NCI-H2107 (cell line): ENCODE data around the gene YTHDC2.
"Not testable (repeated sequence)": the region's sequence is repeated elsewhere in the genome, so short reads cannot be mapped to it uniquely, and the experiment has no call there.

Experiments
- DNase-seq: peaks from one replicate; lab custom pipeline; 2025; lab: John Stamatoyannopoulos, UW

The YTHDC2 gene

DNA sequence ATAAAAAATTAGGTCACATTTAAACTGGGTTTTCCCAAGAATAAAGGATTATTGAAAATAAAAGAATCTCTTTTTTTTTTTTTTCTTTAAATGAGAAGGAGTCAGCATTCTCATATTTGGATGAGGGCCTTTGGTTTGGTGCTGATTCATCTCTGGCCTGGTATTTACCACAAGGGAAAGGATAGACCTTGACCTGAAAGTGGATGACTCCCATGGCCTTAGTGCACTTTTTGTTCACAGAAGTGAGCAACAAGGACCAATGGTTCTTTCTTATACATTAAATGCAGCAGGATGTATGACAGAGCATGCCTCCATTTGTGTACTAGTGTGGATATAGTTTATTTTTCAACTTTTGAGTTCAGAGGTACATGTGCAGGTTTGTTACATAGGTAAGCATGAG lies 6.9 kb downstream of the YTHDC2 start:
- no peak for DNase-seq

DNA sequence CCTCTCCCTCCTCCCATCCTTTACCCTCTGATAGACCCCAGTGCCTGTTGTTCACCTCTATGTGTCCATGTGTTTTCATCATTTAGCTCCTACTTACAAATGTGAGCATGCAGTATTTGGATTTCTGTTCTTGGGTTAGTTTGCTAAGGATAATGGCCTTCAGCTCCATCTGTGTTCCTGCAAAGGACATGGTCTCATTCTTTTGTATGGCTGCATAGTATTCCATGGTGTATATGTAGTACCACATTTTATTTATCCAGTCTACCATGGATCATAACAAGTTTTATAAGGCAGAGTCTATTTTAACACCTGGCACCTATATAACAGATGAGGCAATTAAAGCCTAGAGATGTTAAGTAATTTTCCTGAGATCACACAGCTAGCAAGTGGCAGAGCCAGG lies 7.4 kb downstream of the YTHDC2 start:
- no peak for DNase-seq

DNA sequence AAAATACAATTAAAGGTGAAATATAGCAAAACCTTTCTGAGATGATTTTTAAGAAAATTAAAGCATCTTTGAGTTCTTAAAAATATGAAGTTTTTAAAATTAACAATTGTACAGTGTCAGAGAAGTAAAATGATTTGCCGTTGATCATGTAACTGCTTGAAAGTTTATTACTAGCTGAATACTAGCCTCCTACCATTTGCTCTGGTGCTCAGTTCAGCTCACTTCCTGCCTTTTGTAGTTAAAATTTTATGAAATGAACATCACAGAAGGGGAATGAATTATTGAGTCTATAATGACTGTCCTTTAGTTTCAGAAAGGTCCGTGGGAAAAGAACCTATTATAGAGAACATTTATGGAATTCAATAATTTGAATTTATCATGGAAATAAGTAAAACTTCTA lies 9.7 kb downstream of the YTHDC2 start:
- no peak for DNase-seq

DNA sequence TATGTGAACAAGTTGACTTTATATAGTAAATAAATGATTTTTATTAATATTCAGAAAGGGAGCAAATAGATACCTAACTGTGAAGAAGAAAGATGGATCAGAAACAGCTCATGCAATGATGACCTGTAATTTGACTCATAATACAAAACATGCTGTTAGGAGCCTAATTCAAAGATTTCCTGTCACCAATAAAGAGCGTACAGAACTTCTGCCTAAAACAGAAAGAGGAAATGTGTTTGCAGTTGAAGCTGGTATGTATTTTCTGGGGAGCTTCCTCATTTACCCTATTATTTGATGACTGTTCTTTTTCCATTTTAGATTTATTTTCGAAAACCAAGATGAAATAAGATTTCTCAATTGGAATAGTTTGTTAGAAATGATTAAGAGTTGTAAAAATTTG lies 11.4 kb downstream of the YTHDC2 start:
- no peak for DNase-seq

DNA sequence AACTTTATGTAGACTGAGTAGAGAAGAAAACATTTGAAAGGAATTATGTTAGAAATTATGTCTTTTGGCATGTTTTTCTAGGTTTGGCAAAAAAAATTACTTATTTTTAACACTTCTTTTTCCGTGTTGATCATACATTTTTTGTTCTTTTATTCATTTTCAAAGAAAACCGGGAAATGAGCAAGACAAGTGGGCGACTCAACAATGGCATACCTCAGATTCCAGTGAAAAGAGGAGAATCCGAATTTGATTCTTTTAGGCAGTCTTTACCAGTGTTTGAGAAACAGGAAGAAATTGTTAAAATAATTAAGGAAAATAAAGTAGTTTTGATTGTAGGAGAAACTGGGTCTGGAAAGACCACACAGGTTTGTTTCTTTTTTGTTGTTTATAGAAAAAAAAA lies 12.9 kb downstream of the YTHDC2 start:
- no peak for DNase-seq

DNA sequence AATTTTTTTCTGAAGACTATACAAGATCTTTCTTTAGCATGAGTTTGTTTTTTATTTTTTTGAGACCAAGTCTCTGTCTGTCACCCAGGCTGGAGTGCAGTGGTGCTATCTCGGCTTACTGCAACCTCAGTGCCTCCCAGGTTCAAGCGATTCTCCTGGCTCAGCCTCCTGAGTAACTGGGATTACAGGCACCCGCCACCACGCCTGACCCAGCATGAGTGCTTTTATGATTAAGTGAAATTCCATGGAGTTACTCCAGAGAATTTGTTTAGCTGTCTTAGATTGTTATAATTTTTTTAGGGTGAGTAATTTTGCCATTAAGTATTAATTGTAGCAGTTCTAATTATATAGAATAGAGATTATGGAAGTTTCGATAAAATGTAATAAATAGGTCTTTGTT lies 14.3 kb downstream of the YTHDC2 start:
- DNase-seq: no peak

DNA sequence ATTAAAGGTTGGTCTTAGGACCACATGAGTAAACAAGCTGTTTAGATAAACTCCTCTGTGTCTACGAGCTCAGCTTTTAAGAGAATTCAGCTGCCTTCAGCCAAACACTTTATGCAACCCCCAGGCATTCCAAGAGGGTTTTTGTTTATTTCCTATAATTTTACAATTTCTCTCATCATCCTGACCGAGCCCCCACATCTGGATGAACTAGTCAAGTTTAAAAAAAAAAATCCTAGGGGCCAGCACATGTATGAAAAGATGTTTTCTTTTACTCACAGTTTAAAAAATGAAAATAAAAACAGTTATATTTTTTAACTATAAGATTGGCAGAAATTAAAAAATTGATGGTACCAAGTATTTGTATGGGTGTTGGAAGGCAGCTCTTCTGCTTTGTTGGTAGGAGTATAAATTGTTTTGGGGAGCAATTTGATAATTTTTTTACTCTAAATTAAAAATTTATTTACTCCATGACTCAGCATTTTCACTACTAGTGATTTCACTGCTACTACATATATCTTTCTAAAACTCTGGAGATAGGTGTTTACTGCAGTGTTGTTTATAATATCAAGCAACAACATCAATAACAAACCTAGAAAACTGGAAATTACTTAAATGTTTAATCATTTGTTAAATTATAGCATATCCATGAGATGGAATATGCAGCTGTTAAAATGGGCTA lies 18.1 kb downstream of the YTHDC2 start:
- no peak for DNase-seq

DNA sequence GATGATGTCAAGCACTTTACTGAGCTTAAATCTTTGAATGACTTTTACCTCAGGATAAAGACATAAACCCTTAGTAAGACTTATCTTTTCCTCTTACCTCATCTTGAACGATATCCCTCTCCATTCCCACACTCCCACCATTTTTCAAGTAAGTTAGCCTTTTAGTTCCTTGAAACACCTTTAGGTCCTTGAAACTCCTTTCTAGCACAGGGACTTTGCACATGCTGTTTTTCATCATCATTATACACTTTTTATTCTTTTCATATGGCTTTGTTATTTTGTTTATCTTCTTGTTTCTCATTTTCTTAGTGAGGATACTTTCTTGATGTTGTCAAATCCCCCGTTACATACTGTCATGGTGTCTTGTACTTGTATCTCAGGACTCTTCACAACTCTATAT lies 24.8 kb downstream of the YTHDC2 start:
- no peak for DNase-seq

DNA sequence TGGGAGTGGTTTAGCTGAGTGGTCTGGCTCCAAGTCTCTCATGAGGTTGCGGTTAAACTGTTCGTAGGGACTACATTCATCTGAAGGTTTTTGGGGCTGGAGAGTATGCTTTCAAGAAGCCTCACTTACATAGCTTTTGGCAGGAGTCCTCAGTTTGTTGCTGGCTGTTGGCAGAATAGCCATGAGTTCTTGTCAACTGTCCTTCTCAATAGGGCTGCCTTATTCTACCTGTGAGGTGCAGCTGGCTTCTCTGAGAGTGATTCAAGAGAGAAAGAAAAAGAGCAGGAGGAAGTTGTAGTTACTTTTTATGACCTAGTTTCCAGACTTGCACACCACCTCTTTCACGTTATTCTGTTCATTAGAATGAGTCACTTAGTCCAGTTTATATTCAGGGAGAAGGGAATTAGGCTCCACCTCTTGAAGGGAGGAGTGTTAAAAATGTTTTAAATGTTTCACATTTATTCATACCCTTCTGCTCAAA lies 33.2 kb downstream of the YTHDC2 start:
- no peak for DNase-seq

DNA sequence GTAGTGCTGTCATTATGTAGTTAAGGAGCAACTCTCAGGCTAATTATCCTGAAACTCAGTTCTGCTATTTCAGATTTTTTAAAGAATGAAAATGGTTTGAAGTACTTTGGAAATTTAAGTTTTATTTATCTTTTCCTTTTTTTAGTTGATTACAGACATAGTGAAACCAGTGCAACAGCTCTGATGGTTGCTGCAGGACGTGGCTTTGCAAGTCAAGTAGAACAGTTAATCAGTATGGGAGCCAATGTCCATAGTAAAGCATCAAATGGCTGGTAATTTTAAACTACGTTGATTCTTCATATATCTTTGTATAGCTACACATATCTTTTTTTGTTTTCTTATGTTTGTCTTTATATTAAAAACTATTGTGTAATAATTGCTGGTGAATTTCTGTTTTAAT lies 34.9 kb downstream of the YTHDC2 start:
- no peak for DNase-seq

DNA sequence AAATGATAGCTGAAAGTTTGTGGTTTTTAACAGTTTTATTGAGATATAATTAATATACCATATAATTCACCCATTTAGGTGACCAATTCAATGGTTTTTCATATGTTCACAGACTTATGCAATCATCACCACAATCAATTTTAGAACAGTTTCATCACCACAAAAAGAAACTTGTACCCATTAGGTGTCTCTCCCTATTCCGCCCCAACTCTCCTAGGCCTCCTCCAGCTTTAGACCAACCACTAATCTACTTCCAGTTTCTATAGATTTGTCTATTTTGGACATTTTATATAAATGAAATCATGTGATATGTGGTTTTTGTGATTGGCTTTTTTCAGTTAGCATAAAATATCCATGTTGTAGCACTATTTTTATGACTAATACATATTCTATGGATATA lies 38.6 kb downstream of the YTHDC2 start:
- DNase-seq: no peak

DNA sequence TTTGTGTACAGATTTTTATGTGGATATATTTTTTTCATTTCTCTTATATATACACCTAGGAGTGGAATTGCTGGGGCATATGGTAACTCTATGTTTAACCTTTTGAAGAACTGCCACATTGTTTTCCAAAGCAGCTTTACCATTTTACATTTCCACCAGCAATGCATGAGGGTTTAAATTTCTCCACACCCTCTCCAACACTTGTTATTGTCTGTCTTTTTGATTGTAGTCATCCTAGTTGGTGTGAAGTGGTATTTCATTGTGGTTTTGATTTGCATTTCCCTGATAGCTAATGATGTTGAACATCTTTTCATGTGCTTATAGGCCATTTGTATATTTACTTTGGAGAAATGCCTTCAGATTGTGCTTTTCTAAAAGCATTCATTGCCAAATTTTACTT lies 39.1 kb downstream of the YTHDC2 start:
- no peak for DNase-seq

DNA sequence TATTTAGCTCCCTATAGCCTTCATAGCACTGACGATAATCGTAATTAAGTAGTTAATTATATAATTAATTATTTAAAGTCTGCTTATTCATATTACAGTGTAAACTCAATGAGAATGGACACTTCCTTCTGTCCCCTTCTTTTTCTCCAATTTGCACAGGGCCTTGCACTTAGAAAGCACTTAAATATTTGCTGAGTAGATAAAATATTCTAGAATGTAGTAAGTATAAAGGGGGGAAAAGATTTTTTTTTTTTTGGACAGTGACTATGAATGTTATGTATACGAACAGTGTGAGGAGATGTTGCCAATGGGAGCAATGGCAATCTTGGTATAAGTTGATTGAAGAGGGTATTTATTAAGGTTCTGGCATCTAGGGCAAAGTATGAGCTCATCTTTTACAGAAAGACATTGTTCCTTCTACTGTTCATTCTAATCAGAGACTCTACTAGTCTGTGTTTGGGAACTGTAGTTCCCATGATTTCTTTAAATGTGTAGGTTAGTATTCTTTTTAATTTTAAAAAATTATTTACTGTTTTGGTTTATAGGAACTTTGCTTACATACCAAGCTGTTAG lies 49.4 kb downstream of the YTHDC2 start:
- DNase-seq: no peak

DNA sequence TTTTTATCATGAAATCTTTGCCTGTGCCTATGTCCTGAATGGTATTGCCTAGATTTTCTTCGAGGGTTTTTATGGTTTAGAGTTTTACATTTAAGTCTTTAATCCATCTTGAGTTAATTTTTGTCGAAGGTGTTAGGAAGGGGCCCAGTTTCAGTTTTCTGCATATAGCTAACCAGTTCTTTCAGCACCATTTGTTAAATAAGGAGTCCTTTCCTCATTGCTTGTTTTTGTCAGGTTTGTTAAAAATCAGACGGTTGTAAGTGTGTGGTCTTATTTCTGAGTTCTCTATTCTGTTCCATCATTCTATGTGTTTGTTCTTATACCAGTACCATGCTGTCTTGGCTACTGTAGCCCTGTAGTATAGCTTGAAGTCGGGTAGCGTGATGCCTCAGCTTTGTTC lies 55.9 kb downstream of the YTHDC2 start:
- DNase-seq: no peak

DNA sequence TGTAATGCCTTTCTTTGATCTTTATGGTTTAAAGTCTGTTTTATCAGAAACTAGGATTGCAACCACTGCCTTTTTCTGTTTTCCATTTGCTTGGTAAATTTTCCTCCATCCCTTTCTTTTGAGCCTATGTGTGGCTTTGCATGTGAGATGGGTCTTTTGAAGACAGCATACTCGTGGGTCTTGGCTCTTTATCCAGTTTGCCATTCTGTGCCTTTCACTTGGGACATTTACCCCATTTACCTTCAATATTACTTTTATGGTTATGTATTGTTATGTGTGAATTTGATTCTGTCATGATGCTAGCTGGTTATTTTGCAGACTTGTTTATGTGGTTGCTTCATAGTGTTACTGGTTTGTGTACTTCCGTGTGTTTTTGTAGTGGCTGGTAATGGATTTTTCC lies 59.2 kb downstream of the YTHDC2 start:
- no peak for DNase-seq

DNA sequence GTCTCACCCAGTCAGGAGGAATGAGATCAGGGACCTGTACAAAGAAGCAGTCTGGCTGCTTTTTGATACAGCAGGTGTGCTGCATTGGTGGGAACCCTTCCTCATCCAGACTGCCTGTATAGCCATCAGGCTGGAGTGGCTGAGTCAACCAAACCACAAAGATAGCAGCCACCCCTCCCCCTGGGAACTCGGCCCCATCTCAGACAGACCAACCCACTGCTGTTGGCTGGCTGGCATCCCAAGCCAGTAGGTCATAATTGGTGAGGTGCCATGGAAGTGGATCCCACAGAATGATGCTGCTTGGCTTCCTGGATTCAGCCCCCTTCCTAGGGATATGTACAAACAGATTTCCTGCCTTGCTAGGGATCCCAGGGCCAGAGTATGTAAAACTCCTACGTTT lies 60.9 kb downstream of the YTHDC2 start:
- DNase-seq: no peak

DNA sequence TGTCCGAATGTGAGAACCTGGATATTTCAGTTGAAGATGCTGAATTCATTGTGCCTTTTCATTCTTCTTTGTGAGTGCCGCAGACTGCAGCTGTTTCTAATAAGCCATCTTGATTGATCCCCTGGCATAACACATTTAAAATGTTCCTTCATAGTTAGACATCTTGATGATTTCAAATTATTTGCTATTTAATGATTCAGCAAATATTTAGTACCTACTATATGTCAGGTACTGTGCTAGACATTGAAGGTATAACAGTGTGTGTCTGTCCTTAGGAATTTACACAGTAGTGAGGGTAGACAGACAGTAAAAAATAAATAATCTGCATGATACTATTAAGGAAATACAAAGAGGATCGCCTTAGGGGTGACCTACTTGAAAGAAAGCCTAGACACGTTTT lies 61.6 kb downstream of the YTHDC2 start:
- no peak for DNase-seq

DNA sequence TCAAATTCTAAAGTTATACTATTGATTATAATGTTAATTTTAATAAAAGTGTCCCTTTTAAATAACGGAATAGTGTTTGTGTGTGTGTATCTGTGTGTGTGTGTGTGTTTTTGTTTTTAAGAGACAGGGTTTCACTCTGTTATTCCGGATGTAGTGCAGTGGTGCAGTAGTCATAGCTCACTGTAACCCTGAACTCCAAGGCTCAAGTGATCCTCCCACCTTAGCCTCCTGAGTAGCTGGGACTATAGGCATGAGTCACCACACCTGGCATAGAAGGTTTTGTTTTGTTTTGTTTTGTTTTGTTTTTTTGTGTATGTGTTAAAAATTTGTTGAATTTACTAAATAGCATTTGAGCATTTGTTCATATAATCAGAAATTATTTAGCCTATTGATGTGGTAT lies 64.6 kb downstream of the YTHDC2 start:
- no peak for DNase-seq

DNA sequence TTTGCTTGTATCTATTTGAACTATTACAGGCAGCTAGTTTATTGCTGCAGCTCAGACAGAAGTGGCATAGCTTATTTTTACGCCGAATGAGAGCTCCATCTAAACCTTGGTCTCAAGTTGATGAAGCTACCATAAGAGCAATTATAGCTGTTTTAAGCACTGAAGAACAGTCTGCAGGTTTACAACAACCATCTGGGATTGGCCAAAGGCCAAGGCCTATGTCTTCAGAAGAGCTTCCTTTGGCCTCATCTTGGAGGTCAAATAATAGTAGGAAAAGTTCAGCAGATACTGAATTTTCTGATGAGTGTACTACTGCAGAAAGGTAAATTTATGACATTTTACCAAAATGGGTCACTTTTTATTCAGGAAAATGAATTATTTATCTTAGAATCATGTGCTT lies 67.9 kb downstream of the YTHDC2 start:
- no peak for DNase-seq

DNA sequence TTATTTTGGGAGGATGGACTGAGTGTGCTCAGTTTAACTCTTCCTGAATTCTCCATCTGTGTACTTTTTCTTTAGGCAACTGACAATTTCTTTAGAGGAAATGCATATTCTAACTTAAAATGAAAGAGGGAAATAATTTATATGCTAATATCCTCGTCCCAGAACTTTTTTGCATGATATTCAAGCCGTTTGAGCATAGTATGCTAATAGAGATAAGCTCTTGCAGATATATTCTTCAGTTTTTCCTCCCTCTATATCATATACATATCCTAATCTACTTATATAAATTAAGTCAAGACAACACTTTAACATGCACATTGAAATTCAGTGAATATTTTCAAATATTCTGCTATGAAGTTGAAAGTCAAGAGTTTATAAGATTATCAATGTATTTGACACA lies 84.7 kb downstream of the YTHDC2 start:
- DNase-seq: no peak

DNA sequence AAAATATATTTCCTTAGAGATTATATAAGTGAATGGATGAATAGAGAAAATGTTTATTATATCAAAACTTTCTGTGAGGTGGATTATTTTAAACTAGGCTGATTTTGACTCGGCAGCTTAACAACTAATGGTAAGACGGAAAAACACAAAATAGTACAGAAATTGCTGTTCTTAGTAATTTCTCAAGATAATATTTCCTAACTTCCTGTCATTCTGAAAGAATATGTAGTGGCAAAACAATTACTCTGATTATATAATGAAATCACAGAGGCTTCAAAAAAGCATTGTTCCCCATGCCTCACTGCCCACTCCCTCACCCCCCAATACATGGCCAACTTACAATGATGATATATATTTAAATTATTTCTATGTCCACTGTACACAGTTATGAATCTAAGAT lies 85.4 kb downstream of the YTHDC2 start:
- no peak for DNase-seq

DNA sequence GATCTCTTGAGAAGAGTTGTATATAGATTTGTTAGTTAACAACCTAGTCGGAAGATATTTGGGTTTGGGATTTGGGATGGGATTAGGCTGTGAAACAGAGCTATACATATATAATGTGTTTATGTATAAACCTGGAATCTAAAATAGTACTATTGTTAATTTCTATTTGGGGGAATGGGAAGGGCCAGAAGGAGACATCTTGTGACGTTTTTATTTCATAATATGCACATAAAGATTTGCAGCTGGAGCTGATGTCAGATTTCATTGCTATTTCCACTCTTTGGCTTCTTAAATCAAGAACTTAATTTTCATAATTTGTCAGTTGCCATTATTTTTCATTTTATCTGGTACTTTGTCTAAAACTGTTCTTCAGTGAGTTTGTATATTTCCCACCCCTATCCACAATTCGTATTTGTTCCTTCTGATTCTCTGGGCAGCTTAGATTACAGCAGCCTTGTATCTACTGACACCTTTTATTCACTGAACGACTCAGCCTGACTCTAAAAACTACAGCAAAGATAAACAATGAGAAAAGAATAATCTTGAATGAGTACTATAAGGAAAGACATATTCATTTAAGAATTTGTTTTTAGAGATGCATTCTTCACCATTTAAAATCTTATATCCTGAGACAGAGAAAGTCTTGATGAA lies 86.9 kb downstream of the YTHDC2 start:
- no peak for DNase-seq

DNA sequence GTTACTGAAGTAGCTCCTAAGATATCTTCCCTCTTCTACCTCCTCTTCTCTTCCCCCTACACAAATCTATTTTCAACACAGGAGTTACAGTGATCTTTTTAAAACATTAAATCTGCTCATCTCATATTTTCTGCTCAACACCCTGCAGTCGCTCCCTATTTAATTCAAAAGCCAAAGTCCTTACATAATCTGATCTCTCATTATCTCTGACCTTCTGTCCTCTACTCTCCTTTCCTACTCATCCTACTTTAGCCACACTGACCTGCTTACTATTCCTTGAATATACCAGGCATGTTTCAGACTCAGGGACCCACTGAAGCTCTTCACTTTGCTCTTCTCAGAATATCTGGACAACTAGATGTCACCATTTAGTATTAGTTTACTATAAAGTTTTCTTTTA lies 87.9 kb downstream of the YTHDC2 start:
- DNase-seq: no peak

DNA sequence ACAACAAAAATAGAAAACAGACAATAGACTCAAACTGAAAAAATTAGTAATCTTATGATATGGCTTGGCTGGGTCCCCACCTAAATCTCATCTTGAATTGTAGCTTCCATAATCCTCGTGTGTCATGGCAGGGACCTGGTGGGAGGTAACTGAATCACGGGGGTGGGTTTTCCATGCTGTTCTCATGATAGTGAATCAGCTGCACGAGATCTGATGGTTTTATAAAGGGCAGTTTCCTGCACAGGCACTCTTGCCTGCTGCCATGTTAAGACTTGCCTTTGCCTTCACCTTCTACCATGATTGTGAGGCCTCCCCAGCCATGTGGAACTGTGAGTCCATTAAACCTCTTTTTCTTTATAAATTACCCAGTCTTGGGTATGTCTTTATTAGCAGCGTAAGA lies 89.8 kb downstream of the YTHDC2 start:
- not testable (repeated sequence) for DNase-seq
